IMR-90 (cell line): ENCODE measurements around the gene PCBP1. TPM values are rescaled to one million over a fixed set of nuclear protein-coding genes. Genes with fewer than 3 reads are reported as not detected.

Source experiments
- ATAC-seq: fragments of 200-7000 bp; cut with Tn5 transposase; 2 replicates; pipeline ENCODE4 v1.9.1; 2020; ENCODE audit warnings: low read depth, mild to moderate bottlenecking, moderate library complexity
- BruUV-seq: library from RNA; stranded (reverse); fragments of 400-500 nt; replicated peaks from 2 replicates; lab custom pipeline; 2021; lab: Mats Ljungman, UMichigan
- CTCF ChIA-PET: fragments of 300-600 bp; formaldehyde crosslinking; extraction: SDS; loops from one replicate; lab custom pipeline; 2021; ENCODE audit warnings: antibody characterized with exemption; lab: Yijun Ruan, JAX
- POLR2A ChIA-PET: fragments of 300-600 bp; sonication (Branson Sonifier 250); formaldehyde crosslinking; loops from one replicate; lab custom pipeline; 2022; ENCODE audit warnings: antibody characterized with exemption; ENCODE audit not compliant: unreplicated experiment; lab: Charles Lee
- DNase-seq: peaks from one replicate; pipeline ENCODE4 v3.0.0; 2013
- H2AFZ ChIP-seq: replicated peaks from 2 replicates; pipeline ENCODE3; 2013; ENCODE audit warnings: low read length, mild to moderate bottlenecking; ENCODE audit not compliant: poor library complexity
- H2AK5ac ChIP-seq: 2 replicates; pipeline ENCODE4 v1.6.1; 2013; ENCODE audit warnings: low read depth, low read length, inconsistent platforms
- H2AK9ac ChIP-seq: replicated peaks from 2 replicates; pipeline ENCODE3; 2013; ENCODE audit warnings: mild to moderate bottlenecking, low read depth, low read length, moderate library complexity; ENCODE audit not compliant: poor library complexity
- H2BK120ac ChIP-seq: 2 replicates; pipeline ENCODE4 v1.6.1; 2013; ENCODE audit warnings: low read depth, low read length, inconsistent platforms
- H2BK15ac ChIP-seq: 3 replicates; pipeline ENCODE4 v1.6.1; 2013; ENCODE audit warnings: low read depth, low read length, inconsistent platforms
- H2BK20ac ChIP-seq: 2 replicates; pipeline ENCODE4 v1.6.1; 2013; ENCODE audit warnings: low read depth, mild to moderate bottlenecking, inconsistent platforms, low read length, moderate library complexity
- H2BK5ac ChIP-seq: 2 replicates; pipeline ENCODE4 v1.6.1; 2013; ENCODE audit warnings: mild to moderate bottlenecking, low read depth, low read length, inconsistent platforms; ENCODE audit not compliant: poor library complexity, severe bottlenecking
- H3K14ac ChIP-seq: replicated peaks from 2 replicates; pipeline ENCODE4 v1.6.1; 2013; ENCODE audit warnings: low read depth, low read length, inconsistent platforms
- H3K18ac ChIP-seq: 2 replicates; pipeline ENCODE4 v1.6.1; 2013; ENCODE audit warnings: low read depth, low read length, control low read depth
- H3K23ac ChIP-seq: 2 replicates; pipeline ENCODE4 v1.6.1; 2013; ENCODE audit warnings: low read depth, low read length, inconsistent platforms
- H3K27ac ChIP-seq: 2 replicates; pipeline ENCODE4 v1.5.1; 2013; ENCODE audit warnings: mild to moderate bottlenecking, control low read depth, low read length; ENCODE audit not compliant: insufficient read depth
- H3K27me3 ChIP-seq: 2 replicates; pipeline ENCODE4 v1.6.1; 2013; ENCODE audit warnings: low read length; ENCODE audit not compliant: control insufficient read depth, insufficient read depth
- H3K36me3 ChIP-seq: 2 replicates; pipeline ENCODE4 v1.6.1; 2013; ENCODE audit warnings: low read length, mixed read lengths; ENCODE audit not compliant: control insufficient read depth, insufficient read depth
- H3K4ac ChIP-seq: 2 replicates; pipeline ENCODE4 v1.6.1; 2013; ENCODE audit warnings: low read depth, low read length, inconsistent platforms
- H3K4me1 ChIP-seq: 2 replicates; pipeline ENCODE4 v1.6.1; 2013; ENCODE audit warnings: low read length, mixed read lengths; ENCODE audit not compliant: control insufficient read depth, insufficient read depth
- H3K4me2 ChIP-seq: 2 replicates; pipeline ENCODE4 v1.6.1; 2013; ENCODE audit warnings: low read depth, mild to moderate bottlenecking, control low read depth, low read length, moderate library complexity
- H3K4me3 ChIP-seq: 2 replicates; pipeline ENCODE4 v1.5.1; 2013; ENCODE audit warnings: low read depth, mild to moderate bottlenecking, control low read depth, low read length, moderate library complexity; ENCODE audit not compliant: insufficient read depth
- H3K56ac ChIP-seq: 2 replicates; pipeline ENCODE4 v1.6.1; 2013; ENCODE audit warnings: low read length, inconsistent platforms; ENCODE audit not compliant: insufficient read depth; ENCODE audit errors: extremely low read depth
- H3K79me1 ChIP-seq, 2 experiments: 2 replicates each; pipeline ENCODE4 v1.6.1; 2013; ENCODE audit warnings: low read length in 2 of 2, inconsistent platforms in 1 of 2, low read depth in 1 of 2
- H3K9ac ChIP-seq: 2 replicates; pipeline ENCODE4 v1.6.1; 2013; ENCODE audit warnings: low read depth, low read length, control low read depth
- H3K9me1 ChIP-seq: 2 replicates; pipeline ENCODE4 v1.6.1; 2013; ENCODE audit warnings: low read length, inconsistent platforms; ENCODE audit not compliant: insufficient read depth
- H3K9me3 ChIP-seq: 2 replicates; pipeline ENCODE4 v1.6.1; 2013; ENCODE audit warnings: low read length; ENCODE audit not compliant: control insufficient read depth, insufficient read depth
- H4K20me1 ChIP-seq: 2 replicates; pipeline ENCODE4 v1.6.1; 2013; ENCODE audit warnings: low read length, inconsistent platforms; ENCODE audit not compliant: insufficient read depth
- H4K5ac ChIP-seq: 2 replicates; pipeline ENCODE4 v1.6.1; 2013; ENCODE audit warnings: mild to moderate bottlenecking, low read depth, low read length, control low read depth
- H4K8ac ChIP-seq, 2 experiments: 2 replicates each; pipeline ENCODE4 v1.6.1; 2013; ENCODE audit warnings: low read depth in 2 of 2, low read length in 2 of 2, control low read depth in 1 of 2, inconsistent platforms in 1 of 2
- H4K91ac ChIP-seq: 2 replicates; pipeline ENCODE4 v1.6.1; 2013; ENCODE audit warnings: low read depth, low read length, inconsistent platforms; ENCODE audit not compliant: insufficient read depth
- CEBPB ChIP-seq: IDR thresholded peaks from 2 replicates; pipeline ENCODE4 v1.6.1; 2012; ENCODE audit warnings: low read depth, low read length, improper control_type of control experiment
- ELK1 ChIP-seq: fragments of 150-350 bp; IDR thresholded peaks from 2 replicates; pipeline ENCODE4 v1.6.1; 2016; ENCODE audit warnings: low read depth, mild to moderate bottlenecking, low read length, moderate library complexity, borderline replicate concordance
- FOS ChIP-seq: fragments of 150-350 bp; IDR thresholded peaks from 2 replicates; pipeline ENCODE4 v1.6.1; 2016; ENCODE audit warnings: low read depth, low read length
- MXI1 ChIP-seq: IDR thresholded peaks from 2 replicates; pipeline ENCODE4 v1.6.1; 2012; ENCODE audit warnings: low read depth, mild to moderate bottlenecking, low read length, moderate library complexity, borderline replicate concordance
- POLR2A ChIP-seq: IDR thresholded peaks from 2 replicates; pipeline ENCODE4 v1.6.1; 2012; ENCODE audit warnings: mild to moderate bottlenecking, low read depth, low read length
- RCOR1 ChIP-seq: IDR thresholded peaks from 2 replicates; pipeline ENCODE4 v1.6.1; 2012; ENCODE audit warnings: mild to moderate bottlenecking, low read length, improper control_type of control experiment; ENCODE audit not compliant: insufficient replicate concordance
- WGBS, 2 experiments: methylation state at CpG; one replicate each; pipeline versions ENCODE4 v1.1.5 to v1.1.7; 2013; ENCODE audit warnings: missing lambda C conversion rate in 2 of 2; ENCODE audit not compliant: insufficient read length in 1 of 2; ENCODE audit errors: extremely low coverage in 2 of 2; 5-methylcytosine and 5-hydroxymethylcytosine counted together
- dilution Hi-C: fragments of 300-500 bp; cut with HindIII; formaldehyde crosslinking; loops from one replicate; pipeline ENCODE4 v1.14.3; 2018; ENCODE audit warnings: low sequenced_read_pairs; ENCODE audit not compliant: unreplicated experiment
- in situ Hi-C: fragments of 300-500 bp; cut with MboI; formaldehyde crosslinking; loops from 3 replicates; pipeline ENCODE4 v1.14.3; 2019; ENCODE audit warnings: low sequenced_read_pairs, inconsistent platforms, mixed read lengths
- intact Hi-C: fragments of 100-400 bp; cut with micrococcal nuclease; formaldehyde crosslinking; loops from 2 replicates; pipeline ENCODE4 v1.10.0; 2022
- polyA plus RNA-seq, 3 experiments: library from polyadenylated mRNA; depleted of rRNA; stranded (reverse); fragments of >200 nt; gene quantifications; 2 replicates each; pipeline ENCODE4 v1.2.3, GENCODE V29; 2012; ENCODE audit warnings: low replicate concordance in 1 of 3
- total RNA-seq: library from RNA; depleted of rRNA; stranded (reverse); fragments of >200 nt; gene quantifications from 2 replicates; pipeline ENCODE4 v1.2.3, GENCODE V29; 2012

Gene PCBP1
- total and polyA plus RNA-seq, 2 of the 4 experiments (the other 2 are of a cell fraction), result 33.7 to 166 TPM

GRCh38 chr2:70118798-70119454, 31.6 kb downstream of the PCBP1 start:
- no peak for DNase-seq
- no peak overlapping the region for H3K4me3 ChIP-seq
- 40% methylated on average over 3 of the region's 4 CpGs; no CpG with 5 or more reads in 1 of the 2 experiments for WGBS, 2 experiments
- no peak overlapping the region for H2AK9ac ChIP-seq
- no TSS peak for BruUV-seq
- H2AFZ ChIP-seq, result peak overlapping the region; percentile 64
- H3K9me1 ChIP-seq, result peaks cover 9% of the 10 kb centered on the region; the same call in 1 of the 2 replicates
- H3K4ac ChIP-seq, result peak overlapping the region; percentile 40; the same call in 1 of the 2 replicates
- H4K8ac ChIP-seq, result no peak overlapping the region
- no peak overlapping the region for H4K5ac ChIP-seq
- H3K56ac ChIP-seq, result no peak overlapping the region
- no peak overlapping the region for H3K14ac ChIP-seq
- no peaks in the 10 kb centered on the region for H3K9me3 ChIP-seq
- no peak overlapping the region for H2BK5ac ChIP-seq
- H2AK5ac ChIP-seq, result no peak overlapping the region
- no peak overlapping the region for H3K4me2 ChIP-seq
- H3K9ac ChIP-seq, result no peak overlapping the region
- dilution Hi-C loops (no loop called here), in situ Hi-C loops (no loop called here), intact Hi-C loops (no loop called here)
- TF ChIP-seq MXI1 (no peak), CEBPB (no peak), POLR2A (no peak), ELK1 (no peak), RCOR1 (no peak), FOS (no peak)
- H2BK120ac ChIP-seq, result no peak overlapping the region; the same call in 1 of the 2 replicates
- no peak overlapping the region for H3K18ac ChIP-seq
- no peak for ATAC-seq
- no peak overlapping the region for H2BK15ac ChIP-seq
- H3K36me3 ChIP-seq, result no peaks in the 10 kb centered on the region
- H3K4me1 ChIP-seq, result peaks cover 7% of the 10 kb centered on the region
- H3K27ac ChIP-seq, result no peak overlapping the region
- H3K27me3 ChIP-seq, result no peaks in the 10 kb centered on the region
- H3K23ac ChIP-seq, result no peak overlapping the region
- ChIA-PET CTCF (no interaction called here), POLR2A (no interaction called here)
- H4K20me1 ChIP-seq, result no peaks in the 10 kb centered on the region
- H3K79me1 ChIP-seq, result no peaks in the 10 kb centered on the region
- no peak overlapping the region; the same call in 1 of the 2 replicates for H4K91ac ChIP-seq
- H2BK20ac ChIP-seq, result no peak overlapping the region
